GM18502 (cell line): ENCODE measurements around the gene APCDD1L.
"Not testable (repeated sequence)": the region's sequence is repeated elsewhere in the genome, so short reads cannot be mapped to it uniquely, and the experiment has no call there.

Experiments
- ATAC-seq: cut with Tn5 transposase; IDR thresholded peaks from one replicate; pipeline ENCODE4 v1.9.1; 2021; ENCODE audit warnings: mild to moderate bottlenecking; ENCODE audit not compliant: unreplicated experiment, poor library complexity

APCDD1L gene

DNA sequence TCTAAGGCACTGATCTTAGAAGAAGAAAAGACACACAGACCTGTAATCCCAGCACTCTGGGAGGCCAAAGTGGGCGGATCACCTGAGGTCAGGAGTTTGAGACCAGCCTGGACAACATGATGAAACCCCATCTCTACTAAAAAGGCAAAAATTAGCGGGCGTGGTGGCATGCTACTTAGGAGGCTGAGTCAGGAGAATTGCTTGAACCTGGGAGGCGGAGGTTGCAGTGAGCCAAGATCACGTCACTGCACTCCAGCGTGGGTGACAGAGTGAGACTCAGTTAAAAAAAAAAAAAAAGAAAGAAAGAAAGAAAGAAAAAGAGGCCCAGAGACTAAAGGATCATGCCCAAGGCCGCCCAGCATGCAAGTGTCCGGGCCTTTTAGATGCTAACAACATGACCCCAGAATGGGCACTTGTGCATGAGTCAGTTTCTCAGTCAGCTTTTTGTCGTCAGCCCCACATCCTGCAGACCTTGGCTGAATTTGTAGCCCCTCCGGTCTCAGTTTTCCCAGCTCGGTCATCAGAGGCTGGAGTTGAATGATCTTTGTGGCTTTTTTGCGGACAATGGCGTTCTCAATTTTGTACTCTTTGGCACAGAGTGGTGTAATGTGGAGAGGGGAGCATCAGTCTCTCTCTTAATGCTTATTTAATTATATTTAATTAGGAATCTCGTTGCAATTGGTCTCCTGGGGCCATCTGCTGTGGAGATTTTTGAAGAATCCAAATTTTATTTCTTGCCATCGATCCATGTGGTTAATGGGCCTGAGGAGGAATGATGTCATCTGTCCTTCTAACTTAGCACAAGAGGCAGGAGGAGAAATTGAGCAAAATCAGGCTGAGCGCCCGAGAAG is 30.6 kb upstream of the APCDD1L start:
- no peak for ATAC-seq

GRCh38 chr20:58544891-58545290 is 29.7 kb upstream of the APCDD1L start:
- ATAC-seq, result no peak

DNA sequence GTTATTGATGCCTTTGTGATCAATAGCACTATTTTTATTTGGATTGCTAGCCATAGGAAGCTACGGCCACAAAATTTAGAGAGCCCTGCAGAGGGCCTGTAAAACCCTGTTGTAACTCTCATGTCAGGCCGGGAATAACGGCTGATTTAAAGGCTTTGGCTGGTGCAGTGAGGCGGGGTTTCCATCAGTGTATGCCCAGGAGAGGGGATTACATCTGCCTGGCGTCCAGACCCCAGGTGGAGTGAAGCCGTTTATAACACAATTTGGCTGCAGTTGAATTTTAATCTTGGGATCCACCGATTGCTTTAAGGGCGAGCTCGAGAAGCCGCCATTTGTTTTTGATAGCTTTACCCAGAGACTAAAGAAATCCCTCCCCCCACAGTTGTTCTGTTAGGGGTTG is 29.1 kb upstream of the APCDD1L start:
- ATAC-seq, result no peak

DNA sequence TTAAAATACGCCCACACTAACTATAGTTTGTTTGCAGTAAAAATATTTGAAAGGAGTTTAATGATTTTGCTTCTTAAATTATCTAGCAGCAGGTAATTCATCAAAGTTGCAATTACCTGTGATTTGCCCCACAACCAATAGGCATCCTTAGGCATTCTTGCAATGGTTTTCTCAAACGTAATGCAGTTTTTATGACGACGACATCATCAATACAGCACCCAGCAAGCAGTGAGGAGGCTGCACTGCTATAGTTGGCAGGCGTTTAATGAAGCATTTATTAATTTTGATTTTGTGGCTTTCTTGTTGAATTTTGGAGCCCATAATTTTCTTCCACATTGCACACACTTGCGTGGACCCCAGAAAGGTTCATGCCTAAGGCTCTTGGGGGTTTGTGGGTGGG is 28.1 kb upstream of the APCDD1L start:
- no peak for ATAC-seq

- no peak for ATAC-seq
These were observed 27.4 kb upstream of the APCDD1L start for GRCh38 chr20:58542411-58543095.

- not testable (repeated sequence) for ATAC-seq
These were observed 26.8 kb upstream of the APCDD1L start for GRCh38 chr20:58542034-58542410.

- no peak for ATAC-seq
These were observed 23.6 kb upstream of the APCDD1L start for GRCh38 chr20:58538752-58539151.

- ATAC-seq, result no peak
These were observed 22.6 kb upstream of the APCDD1L start for GRCh38 chr20:58537831-58538230.

GRCh38 chr20:58536289-58536688 is 21.1 kb upstream of the APCDD1L start:
- ATAC-seq, result no peak

DNA sequence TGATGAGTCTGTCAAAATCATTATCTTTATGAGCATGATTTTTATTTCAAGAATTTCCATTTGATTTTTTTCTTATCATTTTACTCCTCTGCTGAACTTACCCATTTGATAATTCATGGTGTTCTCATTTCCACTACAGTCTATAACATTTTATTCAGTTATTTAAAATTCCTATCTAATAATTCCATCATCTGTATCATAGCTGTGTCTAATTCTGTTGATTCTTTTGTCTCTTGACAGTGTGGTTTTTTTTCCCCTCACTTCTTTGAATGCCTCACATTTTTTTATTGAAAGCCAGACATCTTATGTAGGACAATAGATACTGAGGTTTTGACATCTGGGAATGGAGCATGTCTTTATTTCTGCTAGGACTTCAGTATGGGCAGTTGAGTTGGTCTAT is 16.5 kb upstream of the APCDD1L start:
- ATAC-seq, result no peak

GRCh38 chr20:58531063-58531462 is 15.9 kb upstream of the APCDD1L start:
- no peak for ATAC-seq

GRCh38 chr20:58528412-58528811 is 13.2 kb upstream of the APCDD1L start:
- no peak for ATAC-seq

- ATAC-seq, result no peak
These were observed 11.2 kb upstream of the APCDD1L start for GRCh38 chr20:58526411-58526810.

DNA sequence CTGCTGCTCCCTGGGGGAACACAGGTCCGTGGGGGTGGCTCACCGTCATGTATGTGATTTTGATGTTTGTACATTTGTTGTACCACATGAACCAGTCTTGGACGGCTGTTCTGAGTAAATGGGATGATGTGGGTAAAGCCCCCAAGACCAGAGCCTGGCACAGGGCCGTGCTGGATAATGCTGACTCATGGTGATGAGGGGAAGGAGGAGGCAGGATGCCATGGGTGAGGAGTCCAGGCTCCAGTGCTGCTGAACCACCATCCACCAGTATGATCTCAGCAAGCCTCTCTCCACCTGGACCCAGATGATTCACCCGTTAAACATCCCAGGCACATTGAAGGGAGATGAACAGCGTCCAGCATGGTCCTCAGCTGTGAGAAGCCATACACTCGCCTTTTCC is 9.6 kb upstream of the APCDD1L start:
- no peak for ATAC-seq

- no peak for ATAC-seq
These were observed 8.7 kb upstream of the APCDD1L start for GRCh38 chr20:58523971-58524315.

- ATAC-seq, result no peak
These were observed 8.1 kb upstream of the APCDD1L start for GRCh38 chr20:58523072-58523970.

DNA sequence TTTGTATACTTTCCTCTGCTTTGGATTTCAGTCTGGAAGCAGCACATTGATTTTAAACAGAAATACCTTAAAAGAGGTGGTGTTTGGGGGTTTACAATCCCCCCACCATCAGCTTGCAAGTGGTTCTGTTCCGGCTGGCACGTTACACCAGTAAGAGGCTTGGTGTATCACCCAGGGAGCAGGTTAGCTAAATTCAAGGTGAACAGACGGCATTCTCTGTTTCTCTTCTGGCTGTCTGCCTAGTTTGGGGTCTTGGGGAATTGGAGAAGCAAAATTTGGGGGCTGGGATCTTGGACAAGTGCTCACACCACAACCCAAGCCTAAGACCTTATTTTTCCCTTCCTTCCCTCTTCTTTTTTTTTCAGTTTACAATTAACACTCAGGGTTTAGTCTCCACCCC is 7.5 kb upstream of the APCDD1L start:
- ATAC-seq, result no peak

- ATAC-seq, result no peak
These were observed 6.6 kb upstream of the APCDD1L start for GRCh38 chr20:58521763-58522162.

DNA sequence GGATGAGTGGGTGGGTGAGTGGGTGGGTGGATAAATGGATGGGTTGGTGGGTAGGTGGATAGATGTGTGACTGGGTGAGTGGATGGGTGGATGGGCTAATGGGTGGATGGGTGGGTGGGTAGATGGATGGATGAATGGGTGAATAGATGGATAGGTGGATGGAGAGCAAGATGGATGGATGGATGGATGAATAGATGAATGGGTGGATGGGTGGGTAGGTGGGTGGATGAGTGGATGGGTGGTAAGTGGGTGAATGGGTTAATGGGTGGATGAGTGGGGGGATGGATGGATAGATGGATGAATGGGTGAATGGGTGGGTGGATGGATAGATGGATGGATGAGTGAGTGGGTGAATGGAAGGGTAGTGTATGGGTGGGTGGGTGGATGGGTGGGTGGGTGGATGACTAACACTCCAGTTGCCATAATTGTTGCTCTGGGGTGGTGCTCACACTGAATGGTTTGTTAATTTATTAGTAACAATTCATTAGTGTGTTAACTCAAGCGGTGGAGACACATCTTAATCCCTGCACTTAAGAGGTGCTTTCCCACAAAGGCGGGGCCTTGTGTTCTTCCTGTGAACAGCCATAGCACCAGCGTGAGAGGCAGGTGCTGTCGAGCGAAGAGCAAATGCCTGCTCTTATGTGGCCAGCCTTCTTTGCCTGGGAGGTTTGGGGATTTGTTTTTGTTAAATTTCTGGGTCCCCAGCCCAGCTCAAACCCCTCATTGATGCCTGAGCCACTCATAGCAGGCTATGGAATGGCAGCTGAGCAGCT is 4.9 kb upstream of the APCDD1L start:
- ATAC-seq, result no peak

GRCh38 chr20:58518896-58519593 is 3.8 kb upstream of the APCDD1L start:
- no peak for ATAC-seq
